Measurements from ENCODE around the gene DGKG. TPM values are rescaled to one million over a fixed set of nuclear protein-coding genes. Genes with fewer than 3 reads are reported as not detected.

DGKG gene
- polyA plus RNA-seq, 1 donor (not counting 4 experiments of a cell fraction or from before 2014, with no cell fraction given): 0.22 TPM

DNA sequence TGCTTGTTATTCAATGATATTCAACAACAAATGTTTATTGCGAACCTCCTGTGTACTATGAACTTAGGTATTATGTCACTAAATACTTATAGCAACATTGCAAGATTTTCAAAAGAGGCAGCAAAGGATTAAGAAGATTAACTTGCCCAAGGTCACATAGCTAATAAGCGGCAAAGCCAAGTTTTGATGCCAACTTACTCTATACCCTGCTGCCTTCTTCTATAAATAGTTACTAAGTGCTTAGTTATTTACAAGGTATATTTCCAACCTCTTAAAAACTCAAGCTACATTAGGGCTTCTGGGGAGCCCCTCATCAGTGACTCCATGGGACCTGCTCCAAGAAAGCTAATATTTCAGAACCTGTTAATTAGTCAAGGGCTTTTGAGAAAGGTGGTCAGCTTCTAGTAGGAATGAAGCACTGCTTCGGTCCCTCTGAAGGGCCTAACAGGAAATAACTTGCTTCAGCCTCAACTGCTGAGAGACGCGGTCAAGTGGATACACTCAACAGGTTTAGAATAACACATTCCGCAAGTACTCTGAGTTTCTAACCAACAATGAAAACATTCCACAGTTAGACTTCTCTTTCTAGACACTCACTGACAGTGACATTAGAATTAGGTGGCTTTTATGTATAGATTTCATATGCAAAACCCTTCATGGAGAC, 125.5 kb downstream of the DGKG start:
- TF ChIP-seq, protein P1, sequence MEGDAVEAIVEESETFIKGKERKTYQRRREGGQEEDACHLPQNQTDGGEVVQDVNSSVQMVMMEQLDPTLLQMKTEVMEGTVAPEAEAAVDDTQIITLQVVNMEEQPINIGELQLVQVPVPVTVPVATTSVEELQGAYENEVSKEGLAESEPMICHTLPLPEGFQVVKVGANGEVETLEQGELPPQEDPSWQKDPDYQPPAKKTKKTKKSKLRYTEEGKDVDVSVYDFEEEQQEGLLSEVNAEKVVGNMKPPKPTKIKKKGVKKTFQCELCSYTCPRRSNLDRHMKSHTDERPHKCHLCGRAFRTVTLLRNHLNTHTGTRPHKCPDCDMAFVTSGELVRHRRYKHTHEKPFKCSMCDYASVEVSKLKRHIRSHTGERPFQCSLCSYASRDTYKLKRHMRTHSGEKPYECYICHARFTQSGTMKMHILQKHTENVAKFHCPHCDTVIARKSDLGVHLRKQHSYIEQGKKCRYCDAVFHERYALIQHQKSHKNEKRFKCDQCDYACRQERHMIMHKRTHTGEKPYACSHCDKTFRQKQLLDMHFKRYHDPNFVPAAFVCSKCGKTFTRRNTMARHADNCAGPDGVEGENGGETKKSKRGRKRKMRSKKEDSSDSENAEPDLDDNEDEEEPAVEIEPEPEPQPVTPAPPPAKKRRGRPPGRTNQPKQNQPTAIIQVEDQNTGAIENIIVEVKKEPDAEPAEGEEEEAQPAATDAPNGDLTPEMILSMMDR (optimal IDR thresholded peaks at IDR 0.05 in 1 of 3, IDR thresholded peaks at IDR 0.05 in 1 of 3, conservative IDR thresholded peaks at IDR 0.05 in 1 of 3; ENCODE audit: extremely low read depth in 1 of 3, insufficient read depth in 2 of 3, low read length in 3 of 3): no peak
- no peak for TF ChIP-seq EZH2 (IDR thresholded peaks at IDR 0.05; ENCODE audit: low read length)
- Histone ChIP-seq H3K9me3 (ENCODE audit: control insufficient read depth, low read depth, low read length) (no peaks in the 10 kb centered on the region), H2AFZ (ENCODE audit: control insufficient read depth, low read length) (no peak overlapping the region), H3K4me1 (ENCODE audit: control insufficient read depth, extremely low read depth, insufficient read depth, low read length) (no peaks in the 10 kb centered on the region), H3K9ac (ENCODE audit: control insufficient read depth, extremely low read depth, insufficient read depth, low read length) (no peak overlapping the region), H3K27me3 (ENCODE audit: control insufficient read depth, extremely low read depth, insufficient read depth, low read length) (peaks cover 5% of the 10 kb centered on the region), H3K9me1 (ENCODE audit: control insufficient read depth, extremely low read depth, insufficient read depth, low read length) (no peaks in the 10 kb centered on the region), H4K20me1 (ENCODE audit: control insufficient read depth, extremely low read depth, insufficient read depth, low read length) (no peaks in the 10 kb centered on the region), H3K36me3 (ENCODE audit: control insufficient read depth in 2 of 2, extremely low read depth in 1 of 2, insufficient read depth in 2 of 2, low read length in 2 of 2) (no peaks in the 10 kb centered on the region), H3K4me3 (ENCODE audit: control insufficient read depth in 2 of 3, extremely low read depth in 1 of 3, insufficient read depth in 2 of 3, low read depth in 1 of 3, low read length in 3 of 3) (no peak overlapping the region), H3K27ac (ENCODE audit: control insufficient read depth, insufficient read depth, low read length) (no peak overlapping the region), H3K79me2 (ENCODE audit: control insufficient read depth, insufficient read depth, low read length) (no peaks in the 10 kb centered on the region), H3K4me2 (ENCODE audit: control insufficient read depth, extremely low read depth, insufficient read depth, low read depth, low read length) (no peak overlapping the region)
- DNase-seq (ENCODE audit: low read depth, low spot score) (no peak), FAIRE-seq (no peak)
- dilution Hi-C loops (cut with MboI; ENCODE audit: extremely low pct_ligation_motif_present, low sequenced_read_pairs): no loop called here

DNA sequence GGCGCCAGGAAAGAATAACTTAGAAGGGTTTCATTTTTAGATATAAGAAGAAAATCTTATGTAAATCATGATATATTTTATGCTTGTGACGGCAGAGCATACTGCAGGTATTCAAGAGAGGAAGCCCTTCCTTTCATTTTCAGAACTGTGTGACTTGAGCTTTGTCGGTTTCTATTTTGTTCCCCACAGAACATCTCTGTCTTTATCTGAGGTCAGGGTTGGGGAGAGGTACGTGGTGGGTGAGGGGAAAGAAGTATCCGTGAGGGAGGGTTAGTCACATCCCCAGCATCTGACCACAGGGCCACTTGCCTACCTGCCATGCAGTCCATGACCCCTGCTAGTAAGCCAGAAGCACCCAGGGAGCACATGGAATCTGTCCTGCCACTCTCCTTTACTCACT, 126.5 kb downstream of the DGKG start:
- dilution Hi-C loops (cut with MboI; ENCODE audit: extremely low pct_ligation_motif_present, low sequenced_read_pairs): no loop called here
- no peak overlapping the region for H3K4me3 ChIP-seq (ENCODE audit: control insufficient read depth in 2 of 3, extremely low read depth in 1 of 3, insufficient read depth in 2 of 3, low read depth in 1 of 3, low read length in 3 of 3)
- H4K20me1 ChIP-seq (ENCODE audit: control insufficient read depth, extremely low read depth, insufficient read depth, low read length): no peaks in the 10 kb centered on the region
- H3K27ac ChIP-seq (ENCODE audit: control insufficient read depth, insufficient read depth, low read length): no peak overlapping the region
- no peak for FAIRE-seq
- H3K4me1 ChIP-seq (ENCODE audit: control insufficient read depth, extremely low read depth, insufficient read depth, low read length): no peaks in the 10 kb centered on the region
- H3K9me3 ChIP-seq (ENCODE audit: control insufficient read depth, low read depth, low read length): no peaks in the 10 kb centered on the region
- no peak overlapping the region for H3K9ac ChIP-seq (ENCODE audit: control insufficient read depth, extremely low read depth, insufficient read depth, low read length)
- H2AFZ ChIP-seq (ENCODE audit: control insufficient read depth, low read length): no peak overlapping the region
- H3K79me2 ChIP-seq (ENCODE audit: control insufficient read depth, insufficient read depth, low read length): no peaks in the 10 kb centered on the region
- no peaks in the 10 kb centered on the region for H3K36me3 ChIP-seq (ENCODE audit: control insufficient read depth in 2 of 2, extremely low read depth in 1 of 2, insufficient read depth in 2 of 2, low read length in 2 of 2)
- H3K9me1 ChIP-seq (ENCODE audit: control insufficient read depth, extremely low read depth, insufficient read depth, low read length): no peaks in the 10 kb centered on the region
- TF ChIP-seq EZH2 (IDR thresholded peaks at IDR 0.05; ENCODE audit: low read length): no peak
- TF ChIP-seq, protein P1 (optimal IDR thresholded peaks at IDR 0.05 in 1 of 3, IDR thresholded peaks at IDR 0.05 in 1 of 3, conservative IDR thresholded peaks at IDR 0.05 in 1 of 3; ENCODE audit: extremely low read depth in 1 of 3, insufficient read depth in 2 of 3, low read length in 3 of 3): no peak
- DNase-seq (ENCODE audit: low read depth, low spot score): no peak
- H3K4me2 ChIP-seq (ENCODE audit: control insufficient read depth, extremely low read depth, insufficient read depth, low read depth, low read length): no peak overlapping the region
- H3K27me3 ChIP-seq (ENCODE audit: control insufficient read depth, extremely low read depth, insufficient read depth, low read length): peaks cover 5% of the 10 kb centered on the region

Measured in keratinocyte (primary cell).